Astrocyte of the cerebellum (primary cell): Measurements from ENCODE around the gene BHLHA15.

Source experiments
- DNase-seq: peaks from one replicate; pipeline ENCODE4 v3.0.0-alpha.2; 2011; ENCODE audit warnings: low read depth
- H3K4me3 ChIP-seq: 2 replicates; pipeline ENCODE4 v1.5.1; 2011; ENCODE audit warnings: mild to moderate bottlenecking, low read depth, low read length, moderate library complexity
- in situ Hi-C: cut with HindIII; loops from 2 replicates; pipeline ENCODE4 v1.10.0; 2017; ENCODE audit warnings: low sequenced_read_pairs
- TF ChIP-seq, protein P1 (sequence below): IDR thresholded peaks from 2 replicates; pipeline ENCODE4 v1.5.1; 2012; ENCODE audit warnings: low read length, low read depth, moderate library complexity, mild to moderate bottlenecking; ENCODE audit errors: missing control alignments

The BHLHA15 gene

GRCh38 chr7:98221611-98222532, 10.6 kb downstream of the BHLHA15 start:
- TF ChIP-seq, protein P1, sequence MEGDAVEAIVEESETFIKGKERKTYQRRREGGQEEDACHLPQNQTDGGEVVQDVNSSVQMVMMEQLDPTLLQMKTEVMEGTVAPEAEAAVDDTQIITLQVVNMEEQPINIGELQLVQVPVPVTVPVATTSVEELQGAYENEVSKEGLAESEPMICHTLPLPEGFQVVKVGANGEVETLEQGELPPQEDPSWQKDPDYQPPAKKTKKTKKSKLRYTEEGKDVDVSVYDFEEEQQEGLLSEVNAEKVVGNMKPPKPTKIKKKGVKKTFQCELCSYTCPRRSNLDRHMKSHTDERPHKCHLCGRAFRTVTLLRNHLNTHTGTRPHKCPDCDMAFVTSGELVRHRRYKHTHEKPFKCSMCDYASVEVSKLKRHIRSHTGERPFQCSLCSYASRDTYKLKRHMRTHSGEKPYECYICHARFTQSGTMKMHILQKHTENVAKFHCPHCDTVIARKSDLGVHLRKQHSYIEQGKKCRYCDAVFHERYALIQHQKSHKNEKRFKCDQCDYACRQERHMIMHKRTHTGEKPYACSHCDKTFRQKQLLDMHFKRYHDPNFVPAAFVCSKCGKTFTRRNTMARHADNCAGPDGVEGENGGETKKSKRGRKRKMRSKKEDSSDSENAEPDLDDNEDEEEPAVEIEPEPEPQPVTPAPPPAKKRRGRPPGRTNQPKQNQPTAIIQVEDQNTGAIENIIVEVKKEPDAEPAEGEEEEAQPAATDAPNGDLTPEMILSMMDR = no peak
- in situ Hi-C loops = no loop called here
- H3K4me3 ChIP-seq = no peak overlapping the region
- DNase-seq = no peak

DNA sequence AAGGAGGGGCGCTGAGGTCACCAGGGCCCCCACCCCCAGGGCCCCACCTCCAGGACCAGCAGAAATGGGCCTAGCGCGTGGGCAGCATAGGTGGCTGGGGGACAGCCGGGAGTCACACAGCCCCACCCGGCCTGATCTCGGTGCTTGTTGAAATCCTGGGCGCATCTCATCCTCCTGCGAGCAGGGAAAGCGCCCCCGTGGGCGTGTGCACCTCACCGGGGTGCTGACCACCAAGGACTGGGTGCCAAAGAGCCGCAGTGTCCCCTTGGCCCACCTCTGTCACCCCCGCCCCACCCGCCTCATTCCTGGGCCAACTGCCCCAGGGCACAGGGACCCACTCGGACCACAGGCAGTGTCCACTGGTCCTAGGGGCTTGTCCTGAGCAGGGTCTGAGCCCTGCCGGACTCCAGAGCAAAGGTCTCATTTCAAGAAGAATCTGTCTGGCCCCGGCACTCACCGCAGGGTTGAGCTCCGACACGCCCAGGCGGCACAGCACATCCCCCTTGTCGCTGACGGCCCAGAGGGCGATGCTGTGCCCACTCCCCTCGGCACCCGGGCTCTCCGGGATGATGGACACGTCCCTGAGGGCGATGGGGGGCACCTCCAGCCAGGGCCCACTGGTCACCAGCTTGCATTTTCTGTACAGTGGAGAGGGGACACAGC, 11.4 kb downstream of the BHLHA15 start:
- TF ChIP-seq, protein P1 = no peak
- no peak for DNase-seq
- in situ Hi-C loops = no loop called here
- no peak overlapping the region for H3K4me3 ChIP-seq

GRCh38 chr7:98223351-98223897, 12.2 kb downstream of the BHLHA15 start:
- no peak overlapping the region for H3K4me3 ChIP-seq
- DNase-seq = no peak
- TF ChIP-seq, protein P1 = no peak
- in situ Hi-C loops = no loop called here

GRCh38 chr7:98223898-98224700, 12.9 kb downstream of the BHLHA15 start:
- TF ChIP-seq, protein P1 = no peak
- in situ Hi-C loops = no loop called here
- H3K4me3 ChIP-seq = no peak overlapping the region
- no peak for DNase-seq

DNA sequence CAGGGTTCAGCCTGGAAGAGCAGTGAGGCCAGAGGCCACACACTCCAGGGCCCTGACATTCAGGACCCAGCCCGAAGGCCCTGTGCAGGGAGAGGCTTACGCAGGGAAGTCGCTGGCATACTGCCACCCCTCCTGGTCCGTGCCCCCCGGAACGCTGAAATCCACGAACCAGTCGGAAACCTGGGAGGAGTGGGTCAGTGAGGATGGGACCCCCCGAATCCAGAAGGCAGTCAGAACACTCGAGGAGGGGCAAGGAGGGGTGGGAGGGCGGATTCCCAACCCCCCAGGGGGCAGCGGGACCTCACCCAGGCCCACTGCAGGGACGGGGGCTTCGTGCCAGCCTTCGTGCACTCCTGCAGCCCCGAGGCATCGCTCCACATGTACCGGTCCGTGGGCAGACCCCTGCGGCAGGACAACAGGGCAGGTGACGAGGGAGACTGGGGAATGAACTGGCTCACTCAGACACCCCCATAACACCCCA, 13.5 kb downstream of the BHLHA15 start:
- TF ChIP-seq, protein P1 = no peak
- in situ Hi-C loops = no loop called here
- no peak overlapping the region for H3K4me3 ChIP-seq
- DNase-seq = no peak
